NCI-H345 treated with DMSO at 0.1 percent for 48 hours (cell line): ENCODE results near the gene MECR.
"Not testable (repeated sequence)": the region's sequence is repeated elsewhere in the genome, so short reads cannot be mapped to it uniquely, and the experiment has no call there.

Experiments
- DNase-seq: peaks from one replicate; lab custom pipeline; 2025; ENCODE audit not compliant: unreplicated experiment; lab: John Stamatoyannopoulos, UW

The MECR gene

GRCh38 chr1:29176576-29176975 lies 54.2 kb downstream of the MECR start:
- DNase-seq, result no peak

DNA sequence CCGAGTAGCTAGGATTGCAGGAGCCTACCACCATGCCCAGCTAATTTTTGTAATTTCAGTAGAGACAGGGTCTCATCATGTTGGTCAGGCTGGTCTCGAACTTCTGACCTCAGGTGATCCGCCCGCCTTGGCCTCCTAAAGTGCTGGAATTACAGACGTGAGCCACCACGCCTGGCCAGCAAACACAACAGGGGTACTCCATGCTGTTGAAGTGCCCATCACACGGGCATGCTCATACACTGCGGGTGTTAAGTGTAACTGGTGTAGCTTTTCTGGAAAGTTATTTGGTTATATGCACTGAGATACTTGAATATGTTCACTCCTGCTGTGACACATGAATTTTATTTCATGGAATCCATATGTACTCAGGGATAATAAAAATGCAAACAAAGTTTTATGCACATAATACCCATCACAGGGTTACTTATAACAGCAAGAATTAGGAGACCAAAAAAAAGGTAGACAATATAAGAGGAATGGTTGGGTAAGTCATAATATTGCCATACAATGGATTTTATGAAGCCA lies 58.3 kb downstream of the MECR start:
- no peak for DNase-seq

- DNase-seq, result no peak
These were observed 59.2 kb downstream of the MECR start for GRCh38 chr1:29171521-29171920.

DNA sequence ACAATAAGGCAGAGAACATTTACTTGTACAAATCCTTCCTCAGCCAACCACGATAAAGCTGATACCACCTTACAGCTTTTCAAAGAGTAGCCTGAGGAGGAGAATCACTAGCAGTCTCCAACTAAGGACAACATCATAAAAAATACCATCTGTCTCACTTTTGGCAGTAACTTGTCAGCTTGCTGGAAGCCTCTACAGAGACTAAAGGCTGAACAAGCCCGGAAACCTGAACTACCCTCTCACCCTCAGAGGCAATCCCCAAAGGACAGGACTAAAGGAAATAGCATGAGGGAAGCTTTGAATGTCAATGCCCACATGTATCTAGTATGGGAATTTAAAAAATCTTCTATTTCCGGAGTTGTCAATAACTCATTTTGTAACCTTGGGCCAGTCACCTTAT lies 59.6 kb downstream of the MECR start:
- no peak for DNase-seq

GRCh38 chr1:29169976-29170375 lies 60.8 kb downstream of the MECR start:
- DNase-seq, result no peak

- no peak for DNase-seq
These were observed 62.8 kb downstream of the MECR start for GRCh38 chr1:29167904-29168303.

GRCh38 chr1:29166291-29166878 lies 64.3 kb downstream of the MECR start:
- no peak for DNase-seq

DNA sequence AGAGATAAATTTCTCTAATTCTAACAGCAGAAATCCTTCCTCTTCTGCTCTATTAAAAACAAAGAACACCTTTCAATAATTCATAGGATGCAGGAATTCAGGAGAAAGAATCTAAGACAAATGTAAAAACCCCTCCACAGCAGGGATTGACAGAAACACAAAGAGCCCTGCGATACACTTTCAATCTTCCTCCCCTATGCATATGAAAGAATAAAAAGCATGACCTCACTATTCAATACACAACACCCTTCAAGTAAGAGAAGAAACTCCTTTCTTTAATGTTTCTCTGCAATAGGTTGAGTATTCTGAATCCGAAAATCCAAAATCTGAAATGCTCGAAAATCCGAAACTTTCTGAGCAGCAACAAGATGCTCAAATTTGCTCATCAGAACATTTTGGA lies 66.1 kb downstream of the MECR start:
- DNase-seq, result no peak

- no peak for DNase-seq
These were observed 68.1 kb downstream of the MECR start for GRCh38 chr1:29162476-29163138.

- DNase-seq, result no peak
These were observed 68.7 kb downstream of the MECR start for GRCh38 chr1:29162025-29162424.

- DNase-seq, result no peak
These were observed 71.0 kb downstream of the MECR start for GRCh38 chr1:29159773-29160172.

DNA sequence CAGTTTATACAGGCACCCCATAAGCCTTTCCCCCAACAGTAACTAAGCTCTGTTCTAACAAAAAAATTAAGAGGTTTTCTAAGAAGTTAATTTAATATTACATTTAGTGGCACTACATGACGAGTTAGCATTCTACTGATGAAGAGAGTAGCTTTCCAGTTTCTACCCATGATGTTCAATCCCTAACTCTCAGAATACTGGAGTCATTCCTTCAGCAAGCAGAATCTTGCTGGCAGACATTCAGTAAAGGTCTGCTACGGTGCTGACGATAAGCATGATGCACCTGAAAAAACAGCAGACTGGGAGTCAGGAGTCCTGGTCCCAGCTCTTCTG lies 73.5 kb downstream of the MECR start:
- no peak for DNase-seq

- DNase-seq, result no peak
These were observed 74.0 kb downstream of the MECR start for GRCh38 chr1:29156543-29157268.

- no peak for DNase-seq
These were observed 78.5 kb downstream of the MECR start for GRCh38 chr1:29152046-29152805.

DNA sequence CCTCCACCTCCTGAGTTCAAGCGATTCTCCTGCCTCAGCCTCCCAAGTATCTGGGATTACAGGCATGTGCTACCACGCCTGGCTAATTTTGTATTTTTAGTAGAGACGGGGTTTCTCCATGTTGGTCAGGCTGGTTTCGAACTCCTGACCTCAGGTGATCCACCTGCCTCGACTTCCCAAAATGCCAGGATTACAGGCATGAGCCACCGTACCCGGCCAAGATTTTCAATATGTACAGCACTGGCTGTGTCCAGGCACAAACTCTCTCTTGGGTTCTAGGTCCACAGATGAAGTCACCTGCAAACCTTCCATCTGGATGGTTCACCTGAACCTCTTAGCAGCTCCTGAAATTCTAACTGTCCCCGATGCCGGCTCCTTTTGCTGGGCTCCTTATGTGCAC lies 80.4 kb downstream of the MECR start:
- DNase-seq, result not testable (repeated sequence)

DNA sequence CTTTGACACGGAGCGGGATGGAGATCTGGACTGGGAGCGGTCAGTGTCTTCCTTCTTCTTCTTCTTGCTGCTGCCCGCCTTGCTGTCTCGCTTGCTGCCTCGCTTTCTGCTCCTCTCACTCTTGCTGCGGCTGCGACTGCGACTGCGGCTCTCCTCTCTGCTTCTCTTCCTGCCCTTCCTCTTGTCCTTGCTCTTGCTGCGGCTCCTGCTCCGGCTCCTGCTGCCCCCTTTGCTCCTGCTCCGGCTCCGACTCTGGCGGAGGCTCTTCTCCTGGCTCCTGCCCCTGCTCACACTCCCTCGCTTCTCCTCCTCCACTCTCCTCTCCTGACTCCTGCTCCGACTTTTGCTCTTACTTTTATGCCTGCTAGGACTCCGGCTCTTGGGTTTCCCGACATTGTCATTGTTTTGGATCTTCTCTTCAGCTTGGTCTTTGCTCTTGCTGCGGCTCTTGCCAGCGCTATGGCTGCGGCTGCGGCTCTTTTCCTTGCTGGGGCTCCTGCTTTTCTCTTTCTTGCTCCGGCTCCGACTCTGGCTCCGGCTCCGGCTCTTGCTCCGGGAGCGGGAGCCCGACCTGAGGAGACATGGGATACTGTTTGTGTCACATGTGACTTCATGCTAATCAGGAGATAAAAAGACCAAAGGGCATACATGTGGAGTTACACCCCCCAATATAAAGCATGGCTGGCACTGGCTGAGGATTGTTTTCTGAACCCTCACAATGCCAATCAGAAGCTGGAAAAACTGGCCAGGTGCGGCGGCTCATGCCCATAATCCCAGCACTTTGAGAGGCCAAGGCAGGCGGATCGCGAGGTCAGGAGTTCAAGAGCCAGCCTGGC lies 81.9 kb downstream of the MECR start:
- no peak for DNase-seq

GRCh38 chr1:29145739-29146437 lies 84.8 kb downstream of the MECR start:
- DNase-seq, result no peak

DNA sequence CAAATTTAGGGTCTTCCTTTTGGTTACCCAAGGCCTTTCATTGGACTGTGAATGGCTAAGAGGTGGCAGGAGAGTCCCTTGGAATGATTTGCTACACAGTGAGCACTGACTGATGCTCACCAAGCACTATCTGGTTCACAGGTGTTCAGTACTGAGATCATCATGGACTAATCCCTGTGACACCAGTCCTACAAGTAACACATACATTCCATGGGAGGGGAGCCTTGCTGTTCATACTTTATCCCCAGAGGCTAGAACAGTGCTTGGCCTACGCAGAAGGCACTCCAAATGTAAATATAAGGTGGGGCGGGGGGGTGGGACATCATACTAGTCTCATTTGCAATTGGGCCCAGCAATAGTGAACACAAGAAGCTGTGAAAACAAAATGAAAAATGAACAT lies 86.6 kb downstream of the MECR start:
- no peak for DNase-seq

DNA sequence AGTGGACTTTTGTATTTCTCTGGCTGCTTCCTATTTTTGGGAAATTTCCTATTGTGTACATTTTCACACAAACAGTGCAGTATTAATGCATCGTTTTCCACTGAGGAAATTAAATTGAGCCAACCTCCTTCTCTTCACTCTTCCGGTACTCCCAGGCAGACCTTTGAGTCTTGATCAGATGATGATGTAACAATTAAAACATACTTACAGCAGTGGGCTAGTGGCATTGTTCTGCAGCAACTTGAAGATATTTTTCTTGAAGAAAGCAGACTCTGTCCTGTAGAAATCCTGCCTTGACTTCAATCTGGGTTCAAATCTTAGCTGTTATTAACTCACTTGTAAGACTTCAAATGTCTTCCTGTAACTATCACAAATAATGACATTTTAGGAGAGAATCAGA lies 88.0 kb downstream of the MECR start:
- DNase-seq, result no peak
